NCI-H69 (cell line): Measurements from ENCODE around the gene FAM227A.
A peak's percentile ranks its signal among the peaks of the same experiment; 100 is the strongest.
"Not testable (repeated sequence)": the region's sequence is repeated elsewhere in the genome, so short reads cannot be mapped to it uniquely, and the experiment has no call there.

Experiments used
- DNase-seq: peaks from one replicate; lab custom pipeline; 2025; lab: John Stamatoyannopoulos, UW

FAM227A gene

DNA sequence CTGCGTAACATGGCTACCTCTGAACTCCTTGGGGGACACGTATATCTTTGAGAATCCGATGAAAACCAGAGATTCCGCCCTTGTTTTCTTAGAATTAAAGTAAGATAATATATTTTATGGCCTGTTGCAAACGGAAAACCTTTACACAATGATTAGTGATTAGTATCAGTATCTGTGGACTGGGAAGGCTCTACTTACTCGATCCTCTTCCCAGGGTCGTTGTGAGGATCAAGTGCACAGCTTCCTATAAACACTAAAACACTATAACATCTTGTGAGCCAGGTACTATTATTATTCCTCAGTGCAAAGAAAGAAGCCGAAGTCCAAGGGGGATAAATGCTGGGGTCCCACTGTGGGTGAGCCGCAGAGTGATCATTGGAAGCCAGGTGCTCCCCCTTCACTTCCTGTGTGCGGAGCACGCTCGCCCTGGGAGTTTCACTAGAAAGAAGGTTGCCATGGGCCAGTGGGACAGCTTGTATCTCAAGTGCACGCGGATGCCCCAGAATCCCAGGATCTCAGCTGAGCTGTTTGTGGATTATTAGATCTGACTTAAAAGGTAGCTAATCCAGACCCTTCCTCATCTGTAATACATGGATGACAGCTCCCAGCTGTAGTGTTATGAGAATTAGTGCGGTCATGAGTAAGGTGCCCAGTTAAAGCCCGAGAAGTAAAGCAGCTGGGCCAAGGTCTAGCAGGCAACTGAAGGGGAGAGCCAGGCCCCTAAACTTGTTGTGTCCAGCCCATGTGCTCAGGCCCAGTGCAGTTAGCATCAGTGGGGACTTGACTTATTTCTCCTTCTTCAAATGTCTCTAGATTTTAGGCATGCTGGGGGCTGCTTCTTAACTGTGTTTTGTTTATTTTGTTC lies 1.1 kb upstream of the FAM227A start:
- peak; percentile 74 for DNase-seq

DNA sequence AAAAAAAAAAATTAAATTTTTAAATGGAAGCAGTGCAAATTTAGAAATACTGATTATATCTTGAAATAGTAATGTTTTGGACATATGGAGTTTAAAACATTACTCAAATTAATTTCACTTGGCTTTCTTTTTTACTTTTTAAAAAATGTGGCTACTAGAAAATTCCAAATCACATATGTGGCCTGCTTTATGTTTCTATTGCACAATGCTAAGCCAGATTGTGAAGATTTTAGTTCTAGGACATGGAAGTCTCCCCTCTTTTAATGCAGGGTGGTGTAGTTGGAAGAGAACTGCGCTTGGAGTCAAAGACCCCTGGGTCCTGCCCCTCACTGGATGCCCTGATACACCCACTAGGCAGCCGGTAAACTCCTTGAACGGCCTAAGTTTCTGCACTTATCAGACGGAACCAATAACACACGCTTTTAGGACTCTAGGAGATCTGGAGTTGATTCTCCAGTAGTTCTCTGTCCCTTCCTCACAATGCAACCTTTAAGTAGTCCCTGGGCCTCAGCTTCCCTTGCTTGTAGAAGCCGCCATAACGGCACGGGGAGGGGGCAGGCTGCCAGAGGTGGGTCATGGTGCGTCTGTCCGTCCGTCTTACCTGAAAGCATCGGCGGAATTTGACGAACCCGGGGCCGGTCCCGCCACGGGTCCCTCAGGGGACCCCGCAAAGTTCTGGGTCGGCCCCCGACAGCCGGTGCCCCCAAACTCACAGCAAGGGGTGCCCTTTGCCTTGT lies 505 bp downstream of the FAM227A start:
- peak; percentile 79 for DNase-seq

DNA sequence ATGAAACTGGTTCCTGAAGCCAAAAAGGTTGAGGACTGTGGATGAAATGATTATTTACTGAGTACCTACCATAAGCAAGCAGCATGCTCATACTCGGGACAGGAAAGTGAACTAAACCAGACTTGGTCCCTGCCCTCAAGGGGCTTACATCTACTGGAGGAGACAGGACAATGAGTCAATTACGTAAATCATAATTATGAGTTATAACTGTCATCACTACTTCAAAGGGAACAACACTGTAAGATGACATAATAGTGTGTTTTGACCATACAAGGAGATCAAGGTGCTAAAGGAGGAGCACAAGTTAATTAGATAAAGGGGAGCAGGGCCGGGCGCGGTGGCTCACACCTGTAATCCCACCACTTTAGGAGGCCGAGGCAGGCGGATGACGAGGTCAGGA lies 2.5 kb downstream of the FAM227A start:
- no peak for DNase-seq

DNA sequence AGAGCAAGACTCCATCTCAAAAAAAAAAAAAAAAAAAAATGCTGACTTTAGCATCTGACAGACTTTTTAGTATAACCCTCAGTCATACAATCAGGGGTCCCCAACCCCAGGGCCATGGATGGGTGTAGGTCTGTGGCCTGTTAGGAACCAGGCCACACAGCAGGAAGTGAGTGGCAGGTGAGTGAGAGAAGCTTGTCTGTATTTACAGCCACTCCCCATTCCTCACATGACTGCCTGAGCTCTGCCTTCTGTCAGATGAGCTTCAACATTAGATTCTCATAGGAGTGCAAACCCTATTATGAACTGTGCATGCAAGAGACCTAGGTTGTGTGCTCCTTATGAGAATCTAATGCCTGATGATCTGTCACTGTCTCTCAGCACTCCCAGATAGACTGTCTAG lies 3.3 kb downstream of the FAM227A start:
- peak; percentile 14 for DNase-seq

DNA sequence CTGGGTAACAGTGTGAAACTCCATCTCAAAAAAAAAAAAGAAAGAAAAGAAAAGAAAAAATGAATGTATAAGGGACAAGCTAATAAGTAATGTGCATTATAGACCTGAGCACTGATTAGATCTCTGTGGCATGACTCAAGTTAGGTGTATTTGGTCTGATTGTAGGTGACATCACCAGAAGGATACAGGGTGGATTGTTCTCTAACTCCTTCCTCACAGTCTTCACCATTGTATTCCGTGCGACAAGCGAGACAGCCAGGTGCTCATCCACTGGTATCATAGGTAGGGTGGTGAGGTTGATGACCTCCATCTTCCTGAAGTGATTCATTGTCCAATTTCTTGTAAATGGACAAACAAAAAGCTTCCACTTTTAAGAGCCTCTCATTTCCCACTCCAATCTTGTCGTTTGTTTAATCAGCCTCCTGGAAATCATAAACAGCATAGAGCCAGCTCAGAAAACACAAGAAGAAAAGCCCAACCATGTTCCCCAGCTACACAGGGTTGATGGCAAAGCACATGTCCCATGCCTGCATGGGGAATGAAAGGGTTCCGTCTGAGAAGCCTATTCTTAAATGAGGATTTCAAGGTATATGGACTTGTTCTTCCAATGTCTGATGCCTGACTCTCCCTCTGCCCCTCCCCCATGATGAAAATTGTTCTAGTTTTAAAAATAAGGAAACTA lies 6.2 kb downstream of the FAM227A start:
- no peak for DNase-seq

- no peak for DNase-seq
Observed at GRCh38 chr22:38645430-38645829, 10.8 kb downstream of the FAM227A start.

- DNase-seq: not testable (repeated sequence)
Observed at GRCh38 chr22:38644245-38644644, 11.9 kb downstream of the FAM227A start.

GRCh38 chr22:38641476-38642040 lies 14.6 kb downstream of the FAM227A start:
- DNase-seq: no peak

GRCh38 chr22:38638728-38639127 lies 17.5 kb downstream of the FAM227A start:
- no peak for DNase-seq

- DNase-seq: no peak
Observed at GRCh38 chr22:38638216-38638615, 18.0 kb downstream of the FAM227A start.

DNA sequence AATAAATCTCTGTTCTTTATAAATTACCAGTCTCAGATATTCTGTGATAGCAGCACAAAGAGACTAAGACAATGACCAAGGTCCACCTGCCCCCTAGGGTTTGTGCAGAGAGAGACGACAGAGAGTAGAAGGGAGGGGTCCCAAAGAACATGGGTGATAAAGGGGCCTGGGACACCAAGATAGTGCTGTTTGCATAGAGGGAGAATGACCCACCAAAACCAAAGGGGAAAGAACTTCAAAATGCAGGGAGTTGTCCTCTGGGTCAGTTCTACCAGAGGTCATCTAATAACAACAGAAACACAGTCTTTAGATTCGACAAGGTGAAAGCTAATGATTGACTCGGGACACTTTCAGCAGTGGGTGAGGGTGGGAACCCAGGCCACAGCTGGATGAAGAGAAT lies 23.7 kb downstream of the FAM227A start:
- no peak for DNase-seq

GRCh38 chr22:38631724-38632123 lies 24.5 kb downstream of the FAM227A start:
- DNase-seq: no peak

DNA sequence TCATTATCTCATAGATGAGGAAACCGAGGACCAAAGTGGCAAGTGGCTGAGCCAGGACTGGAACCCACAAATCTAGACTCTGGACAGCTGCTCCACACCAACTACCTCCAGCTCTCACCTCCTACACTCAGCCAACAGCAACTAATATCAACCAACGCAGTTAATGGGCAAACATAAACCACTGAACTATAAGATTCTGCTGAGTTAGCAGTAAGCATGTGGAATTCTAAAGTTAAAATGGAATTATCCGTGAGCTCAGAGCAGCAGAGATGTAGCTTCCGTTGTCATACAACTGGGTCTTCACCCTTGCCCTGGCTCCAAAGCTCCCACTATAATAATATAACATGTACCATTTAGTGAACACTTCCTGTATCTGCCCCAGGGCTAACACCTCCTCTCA lies 27.1 kb downstream of the FAM227A start:
- DNase-seq: no peak

DNA sequence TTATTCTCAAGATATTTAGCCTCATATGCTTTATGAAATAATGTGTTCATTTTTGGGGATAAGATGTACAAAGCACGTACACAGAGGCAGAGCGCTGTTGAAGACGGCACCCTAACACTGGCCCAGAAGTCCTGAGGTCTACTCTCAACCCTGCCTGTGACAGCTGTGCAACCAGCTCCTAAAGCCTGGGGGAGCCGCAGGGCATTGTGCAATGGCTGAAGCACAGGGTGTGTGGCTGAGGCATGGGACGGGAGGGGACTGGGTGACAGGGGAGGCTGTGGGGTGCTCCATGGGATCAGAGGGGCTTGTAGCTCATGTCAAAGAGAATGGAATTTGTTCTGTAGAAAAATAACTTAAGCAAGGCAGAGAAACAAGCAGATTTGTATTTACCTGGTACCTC lies 27.7 kb downstream of the FAM227A start:
- DNase-seq: no peak

DNA sequence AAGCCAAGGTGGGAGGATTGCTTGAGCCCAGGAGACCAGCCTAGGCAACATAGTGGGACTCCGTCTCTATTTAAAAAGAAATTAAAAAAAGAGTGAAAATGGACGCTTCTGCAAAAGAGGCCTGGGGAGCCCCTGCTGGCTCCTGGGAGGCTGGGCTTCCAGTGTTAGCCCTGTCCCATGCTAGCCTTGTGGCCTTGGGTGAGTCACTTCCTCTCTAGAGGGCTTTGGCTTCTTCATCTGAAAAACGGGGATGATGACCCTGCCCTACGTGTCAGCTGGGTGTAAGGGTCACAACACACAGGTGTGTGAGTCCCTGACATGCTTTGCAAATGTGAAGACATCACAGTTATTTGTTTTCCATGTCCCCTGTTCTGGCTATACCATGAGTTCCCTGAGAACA lies 32.8 kb downstream of the FAM227A start:
- DNase-seq: no peak

DNA sequence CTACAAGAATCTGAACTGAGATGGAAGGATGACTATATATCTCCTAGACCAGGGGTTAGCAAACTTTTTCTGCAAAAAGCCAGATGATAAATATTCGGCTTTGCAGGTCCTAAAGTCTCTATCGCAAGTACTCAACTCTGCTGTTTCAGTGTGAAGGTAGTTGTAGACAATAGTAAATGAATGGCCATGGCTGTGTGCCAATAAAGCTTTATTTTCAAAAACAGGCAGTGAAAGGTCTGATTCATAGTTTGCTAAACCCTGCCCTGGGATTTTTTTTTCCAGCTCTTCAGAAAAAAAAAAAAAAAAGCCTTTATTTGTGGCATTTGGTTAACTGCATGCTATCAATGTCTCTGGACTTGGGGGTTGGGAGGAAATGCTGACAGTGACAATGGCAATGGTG lies 37.5 kb downstream of the FAM227A start:
- DNase-seq: no peak

- no peak for DNase-seq
Observed at GRCh38 chr22:38618258-38618657, 37.9 kb downstream of the FAM227A start.

DNA sequence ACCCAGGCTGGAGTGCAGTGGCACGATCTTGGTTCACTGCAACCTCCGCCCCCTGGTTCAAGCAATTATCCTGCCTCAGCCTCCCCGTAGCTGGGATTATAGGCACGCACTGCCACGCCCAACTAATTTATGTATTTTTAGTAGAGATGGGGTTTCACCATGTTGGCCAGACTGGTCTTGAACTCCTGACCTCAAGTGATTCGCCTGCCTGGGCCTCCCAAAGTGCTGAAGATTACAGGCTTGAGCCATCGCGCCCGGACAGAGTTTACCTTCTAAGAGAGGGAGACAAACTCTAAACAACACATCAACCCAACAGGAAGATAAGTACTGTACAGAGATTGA lies 41.2 kb downstream of the FAM227A start:
- not testable (repeated sequence) for DNase-seq

- DNase-seq: no peak
Observed at GRCh38 chr22:38614332-38615063, 41.7 kb downstream of the FAM227A start.

- DNase-seq: no peak
Observed at GRCh38 chr22:38613588-38613987, 42.6 kb downstream of the FAM227A start.

DNA sequence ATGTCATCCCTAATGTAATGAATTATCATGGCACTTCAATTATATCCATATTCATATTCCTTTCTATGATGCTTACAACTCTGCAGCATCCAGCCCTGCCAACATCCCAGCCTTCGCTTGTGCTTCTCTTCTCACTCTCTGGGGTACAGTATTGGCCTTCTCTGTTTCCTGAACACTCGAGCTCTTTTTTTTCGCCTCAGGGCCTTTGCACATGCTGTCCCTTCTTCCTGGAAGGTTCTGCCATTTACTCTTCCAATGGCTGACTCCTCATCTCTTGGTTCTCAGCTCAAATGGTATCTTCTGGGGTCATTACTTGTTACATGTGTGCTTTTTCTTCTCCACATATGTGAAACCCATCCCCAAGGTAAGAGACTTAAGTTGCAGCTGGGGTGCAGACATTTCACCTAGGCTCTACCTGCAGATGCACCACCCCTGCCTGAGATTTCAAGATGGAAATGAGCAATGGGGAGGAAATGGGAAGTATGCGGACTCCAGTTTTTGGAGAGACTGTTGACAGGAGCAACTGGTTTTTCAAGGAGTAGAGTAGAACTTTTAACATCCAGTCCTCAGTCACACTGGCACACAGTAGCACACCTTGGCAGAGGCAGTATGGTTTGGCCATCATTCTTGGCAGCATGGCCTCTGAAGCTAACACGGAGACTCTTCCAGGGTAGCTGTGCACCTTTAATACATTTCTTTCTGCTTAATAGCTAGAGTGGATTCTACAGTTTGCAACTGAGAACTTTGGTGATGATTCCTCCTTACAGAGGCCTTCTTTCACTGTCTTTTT lies 43.8 kb downstream of the FAM227A start:
- DNase-seq: no peak
